HG02571 (cell line): ENCODE measurements around the gene GINS1.

Experiments used
- ATAC-seq: cut with Tn5 transposase; IDR thresholded peaks from one replicate; pipeline ENCODE4 v1.9.1; 2021; ENCODE audit warnings: mild to moderate bottlenecking, moderate library complexity; ENCODE audit not compliant: unreplicated experiment

Gene GINS1

GRCh38 chr20:25453035-25453810, 45.8 kb downstream of the GINS1 start:
- no peak for ATAC-seq

- no peak for ATAC-seq
These were observed 46.9 kb downstream of the GINS1 start for GRCh38 chr20:25454153-25454900.

GRCh38 chr20:25457886-25458680, 50.6 kb downstream of the GINS1 start:
- ATAC-seq: no peak

DNA sequence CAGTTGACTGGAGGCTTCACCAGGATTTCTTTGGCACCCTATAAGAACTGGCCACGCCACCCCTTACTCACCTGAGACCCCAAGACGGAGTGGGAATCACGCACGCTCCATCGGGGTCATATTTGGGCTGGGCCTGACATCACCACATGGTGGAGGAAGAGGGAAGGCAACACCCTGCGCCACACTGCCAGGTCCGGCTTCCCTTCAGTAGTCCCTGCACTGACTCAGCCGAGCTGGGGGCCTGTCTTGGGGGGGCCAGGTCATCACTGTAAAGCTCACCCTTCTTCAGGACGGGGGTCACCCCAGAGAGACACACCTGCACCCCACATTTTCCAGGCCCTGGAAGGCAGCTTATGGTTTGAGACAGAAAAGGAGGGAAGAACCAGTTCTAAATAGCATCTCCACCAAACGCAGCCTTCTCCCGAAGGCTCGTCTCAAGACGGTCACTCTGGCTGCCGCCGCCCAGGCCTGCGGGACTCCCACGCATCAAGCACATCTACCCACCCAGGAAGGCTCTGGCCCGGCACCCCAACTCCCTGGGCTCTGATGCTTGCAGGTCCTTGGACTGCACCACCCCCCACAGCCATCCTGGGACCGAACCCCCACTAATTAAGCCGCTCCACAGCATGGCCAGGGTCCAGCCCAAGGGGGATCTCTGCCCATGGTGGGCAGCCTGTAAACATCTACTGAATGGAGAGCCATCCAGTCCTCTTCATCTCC, 51.8 kb downstream of the GINS1 start:
- no peak for ATAC-seq

- ATAC-seq: no peak
These were observed 52.6 kb downstream of the GINS1 start for GRCh38 chr20:25459916-25460535.

GRCh38 chr20:25460566-25461280, 53.2 kb downstream of the GINS1 start:
- no peak for ATAC-seq

- ATAC-seq: no peak
These were observed 53.8 kb downstream of the GINS1 start for GRCh38 chr20:25461281-25461650.

DNA sequence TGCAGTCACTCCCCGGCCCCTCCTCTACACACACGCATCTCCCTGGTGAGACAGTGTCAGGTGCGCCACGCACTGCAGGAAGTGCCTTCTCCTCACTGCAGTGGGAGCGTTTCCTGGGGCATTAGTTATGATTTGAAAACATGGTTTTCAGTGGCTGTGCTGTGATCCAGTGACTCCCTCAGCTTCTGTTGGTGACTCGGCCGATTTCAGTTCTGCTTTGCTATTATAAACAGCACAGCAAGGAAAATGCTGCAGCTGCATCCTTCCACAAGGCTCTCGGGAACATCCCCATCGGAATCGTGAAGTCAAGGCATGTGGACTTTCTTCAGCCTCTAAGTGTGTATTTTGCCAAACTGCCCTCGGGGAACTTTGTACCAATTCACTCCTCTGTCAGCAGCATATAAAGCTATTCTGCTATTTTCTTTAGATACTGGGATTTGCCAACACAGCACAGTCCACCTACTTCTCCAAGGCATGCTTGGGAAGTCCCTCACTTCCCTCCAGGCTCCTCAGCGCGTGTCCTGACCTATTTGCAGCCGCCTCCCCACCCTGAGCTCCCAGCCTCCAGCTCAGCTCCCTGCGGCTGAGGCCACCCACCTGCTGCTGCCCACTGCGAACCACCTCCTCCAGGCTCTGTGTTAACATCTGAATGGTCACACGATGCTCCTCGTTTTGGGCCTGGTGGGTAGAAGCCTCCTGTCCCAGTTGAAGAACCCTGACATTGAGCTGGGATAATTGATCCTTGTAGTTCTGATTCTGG, 54.5 kb downstream of the GINS1 start:
- ATAC-seq: no peak

GRCh38 chr20:25464501-25465242, 57.2 kb downstream of the GINS1 start:
- ATAC-seq: no peak

DNA sequence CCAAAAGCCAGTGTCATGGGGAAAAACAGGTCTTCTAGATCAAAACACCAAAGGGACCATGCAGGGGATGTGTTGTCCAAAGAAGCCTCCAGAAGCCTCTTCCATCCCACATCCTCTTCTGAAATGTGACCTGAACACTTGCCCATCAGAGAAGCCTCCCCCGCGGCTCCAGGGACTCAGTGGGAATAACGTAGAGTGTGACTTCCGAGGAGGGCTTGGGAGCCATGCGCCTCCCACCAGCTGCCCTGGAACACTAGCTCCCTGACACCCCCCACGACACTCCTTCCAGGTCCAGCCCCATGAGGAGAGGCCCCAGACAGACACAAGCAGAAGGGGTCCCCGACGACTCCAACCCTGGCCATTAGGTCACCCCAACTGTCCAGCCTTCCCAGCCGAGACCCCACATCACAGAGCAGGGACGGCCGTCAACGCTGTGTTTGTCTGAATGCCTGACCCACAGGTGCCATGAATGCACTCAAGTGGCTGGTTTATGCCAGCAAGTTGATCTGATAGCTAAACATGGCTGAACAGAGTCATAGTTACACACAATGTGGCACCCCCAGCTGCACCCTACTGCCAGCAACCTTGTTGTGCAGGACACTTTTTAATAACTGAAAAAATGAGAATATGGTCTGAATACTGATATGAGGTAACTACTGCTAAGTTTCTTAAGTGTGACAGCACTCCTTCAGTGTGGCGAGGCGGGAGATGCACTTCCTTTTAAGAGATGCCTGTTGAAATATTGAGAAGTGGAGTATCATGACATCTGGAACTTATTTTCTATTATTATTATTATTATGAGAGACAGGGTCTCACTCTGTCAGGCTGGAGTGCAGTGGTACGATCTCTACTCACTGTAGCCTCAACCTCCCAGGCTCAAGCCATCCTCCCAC, 58.0 kb downstream of the GINS1 start:
- ATAC-seq: no peak

DNA sequence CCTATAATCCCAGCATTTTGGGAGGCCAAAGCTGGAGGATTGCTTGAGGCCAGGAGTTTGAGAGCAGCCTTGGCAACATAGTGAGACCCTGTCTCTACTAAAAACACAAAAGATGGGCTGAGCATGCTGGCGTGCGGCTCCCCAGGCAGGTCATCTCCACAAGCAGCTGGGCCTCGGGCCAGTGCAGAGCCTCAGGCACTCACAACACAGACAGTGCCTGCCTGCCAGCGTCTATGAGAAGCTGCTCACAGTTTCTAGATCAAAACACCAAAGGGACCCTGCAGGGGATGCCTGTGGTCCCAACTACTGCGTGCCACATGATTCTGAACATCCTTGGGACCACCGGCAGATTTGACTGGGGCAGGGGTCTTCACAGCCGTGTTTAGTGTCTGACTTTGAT, 59.4 kb downstream of the GINS1 start:
- ATAC-seq: no peak

GRCh38 chr20:25467441-25467840, 60.0 kb downstream of the GINS1 start:
- no peak for ATAC-seq

GRCh38 chr20:25468126-25469075, 60.9 kb downstream of the GINS1 start:
- ATAC-seq: no peak

DNA sequence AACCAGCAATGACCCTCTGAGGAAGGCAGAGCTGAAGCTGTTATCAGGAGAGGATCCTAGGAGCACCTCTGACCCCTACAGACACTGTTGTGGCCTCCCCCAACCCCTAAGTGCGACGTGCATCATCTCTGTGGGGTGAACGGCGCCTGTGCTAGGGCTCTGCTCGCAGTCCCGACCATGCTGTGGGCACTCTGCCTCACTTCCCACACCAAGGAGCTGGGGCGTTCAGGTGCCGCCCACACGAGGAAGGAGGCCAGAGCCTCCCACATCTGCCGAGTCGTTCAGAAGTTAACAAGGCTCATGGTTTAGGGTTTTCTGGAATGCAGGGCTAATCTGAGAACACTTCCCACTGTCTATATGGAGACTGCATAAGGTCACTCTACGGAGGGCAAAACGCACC, 62.1 kb downstream of the GINS1 start:
- ATAC-seq: no peak

DNA sequence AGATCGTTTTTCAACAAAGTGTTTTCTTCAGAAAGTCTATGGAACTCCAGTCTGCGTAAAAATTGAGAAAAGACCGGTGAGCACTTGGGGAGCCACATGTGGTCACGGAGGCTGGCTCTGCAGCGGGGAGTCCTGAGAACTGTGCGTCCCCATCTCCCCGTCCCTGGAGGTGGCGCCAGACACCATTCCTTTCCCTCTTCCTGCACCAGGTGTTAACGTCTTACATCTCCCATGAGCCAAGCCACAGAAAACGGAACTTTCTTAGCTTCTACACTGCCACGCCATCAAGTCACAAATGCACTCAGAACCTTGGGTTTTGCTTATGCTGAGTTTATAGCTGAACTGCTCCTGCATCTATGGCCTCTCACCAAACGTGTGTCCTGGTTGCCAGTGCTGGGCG, 62.6 kb downstream of the GINS1 start:
- ATAC-seq: no peak

GRCh38 chr20:25471020-25471419, 63.5 kb downstream of the GINS1 start:
- no peak for ATAC-seq
